CD4-positive, alpha-beta T cell treated with Interleukin-6 at 100 ng/mL for 8 hours (primary cell): ENCODE results near the gene PEX5.
A peak's percentile ranks its signal among the peaks of the same experiment; 100 is the strongest.
"Not testable (repeated sequence)": the region's sequence is repeated elsewhere in the genome, so short reads cannot be mapped to it uniquely, and the experiment has no call there.

Source experiments
- DNase-seq: peaks from one replicate; pipeline ENCODE4 v3.0.0-alpha.2; 2020; ENCODE audit warnings: mixed read lengths, low spot score

The PEX5 gene

GRCh38 chr12:7160183-7160582 lies 29.3 kb upstream of the PEX5 start:
- no peak for DNase-seq

- DNase-seq: no peak
These were observed 28.2 kb upstream of the PEX5 start for GRCh38 chr12:7161327-7161726.

DNA sequence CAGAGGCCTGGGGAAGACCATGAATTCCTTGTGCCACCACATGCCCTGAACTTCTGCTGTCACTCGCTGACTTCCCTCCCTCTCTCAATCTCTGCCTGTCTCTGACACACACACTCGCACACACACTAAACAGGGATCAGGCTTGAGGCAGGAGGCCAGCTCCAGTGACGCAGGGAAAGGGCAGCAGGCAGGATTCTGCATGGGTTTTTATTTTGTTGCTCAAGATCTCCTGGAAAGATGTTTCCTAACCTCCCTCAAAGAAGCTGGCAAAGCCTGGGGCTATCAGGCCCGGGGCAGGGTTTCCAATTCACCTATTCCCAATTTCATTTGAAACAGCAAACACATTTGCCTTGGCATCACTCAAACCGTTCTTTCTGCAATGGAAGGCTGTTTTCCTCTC lies 27.7 kb upstream of the PEX5 start:
- no peak for DNase-seq

DNA sequence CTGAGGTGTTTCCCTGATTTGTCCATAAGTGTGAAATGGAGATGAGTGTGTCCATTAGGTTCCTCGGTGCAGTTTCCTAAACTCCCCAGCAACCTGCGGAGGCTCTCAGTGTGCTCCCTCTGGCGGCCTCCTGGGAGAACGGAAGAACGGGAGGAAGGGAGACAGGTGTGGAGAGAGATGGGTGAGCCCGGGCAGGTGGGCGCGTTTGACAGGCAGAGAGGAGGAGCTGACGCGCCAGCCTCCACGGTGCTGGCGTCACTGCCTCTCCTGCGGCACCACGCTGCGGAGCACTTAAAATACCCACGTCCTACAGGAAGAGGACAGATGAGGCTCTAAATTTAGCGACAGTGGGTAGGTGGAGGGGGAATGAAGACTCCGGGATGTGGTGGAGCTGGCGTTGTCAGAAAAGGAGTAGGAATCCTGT lies 26.8 kb upstream of the PEX5 start:
- no peak for DNase-seq

GRCh38 chr12:7169951-7170350 lies 19.5 kb upstream of the PEX5 start:
- no peak for DNase-seq

GRCh38 chr12:7171854-7172253 lies 17.6 kb upstream of the PEX5 start:
- no peak for DNase-seq

- DNase-seq: no peak
These were observed 14.0 kb upstream of the PEX5 start for GRCh38 chr12:7175493-7175892.

GRCh38 chr12:7176595-7176994 lies 12.9 kb upstream of the PEX5 start:
- DNase-seq: no peak

- DNase-seq: no peak
These were observed 11.0 kb upstream of the PEX5 start for GRCh38 chr12:7178481-7178880.

GRCh38 chr12:7180685-7181084 lies 8.8 kb upstream of the PEX5 start:
- no peak for DNase-seq

DNA sequence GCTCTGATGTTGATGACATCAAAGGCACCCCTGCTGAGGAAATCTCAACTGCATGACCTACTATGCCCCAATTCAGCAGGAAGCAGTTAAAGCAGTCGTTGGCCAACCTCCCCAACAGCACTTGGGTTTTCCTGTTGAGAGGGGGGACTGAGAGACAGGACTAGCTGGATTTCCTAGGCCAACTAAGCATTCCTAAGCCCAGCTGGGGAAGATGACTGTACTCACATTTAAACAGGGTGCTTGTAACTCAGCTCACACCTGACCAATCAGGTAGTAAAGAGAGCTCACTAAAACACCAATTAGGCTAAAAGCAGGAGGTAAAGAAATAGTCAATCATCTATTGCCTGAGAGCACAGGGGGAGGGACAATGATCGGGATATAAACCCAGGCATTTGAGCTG lies 3.4 kb upstream of the PEX5 start:
- DNase-seq: not testable (repeated sequence)

- DNase-seq: peak; percentile 57
These were observed 706 bp upstream of the PEX5 start for GRCh38 chr12:7188562-7189397.

DNA sequence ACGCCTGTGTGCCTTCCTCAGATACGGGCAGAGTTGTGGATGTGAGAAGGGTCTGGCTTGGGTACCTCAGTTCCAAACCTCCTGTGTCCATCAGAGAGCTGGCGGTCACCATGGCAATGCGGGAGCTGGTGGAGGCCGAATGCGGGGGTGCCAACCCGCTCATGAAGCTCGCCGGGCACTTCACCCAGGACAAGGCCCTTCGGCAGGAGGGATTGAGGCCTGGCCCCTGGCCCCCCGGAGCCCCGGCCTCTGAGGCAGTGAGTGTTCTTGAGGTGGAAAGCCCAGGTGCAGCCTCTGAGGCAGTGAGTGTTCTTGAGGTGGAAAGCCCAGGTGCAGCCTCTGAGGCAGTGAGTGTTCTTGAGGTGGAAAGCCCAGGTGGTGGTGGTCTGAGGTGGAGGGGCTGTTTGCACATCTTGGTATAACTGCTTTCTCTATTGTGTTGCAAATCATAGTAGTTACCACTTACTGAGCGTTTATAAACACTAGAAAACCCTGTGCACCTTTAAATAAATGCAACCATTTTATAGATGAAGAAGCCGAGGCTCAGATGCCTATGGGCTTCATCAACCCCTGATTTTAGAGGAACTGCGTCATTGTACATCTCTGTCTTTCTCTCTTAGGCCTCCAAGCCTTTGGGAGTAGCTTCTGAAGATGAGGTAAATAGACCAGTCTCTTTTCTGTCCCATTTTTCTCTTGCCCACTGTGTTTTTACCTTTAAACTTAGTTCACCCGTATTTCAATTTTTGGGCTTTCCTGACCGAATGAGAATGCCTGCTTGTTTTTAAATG lies 976 bp downstream of the PEX5 start:
- DNase-seq: no peak

GRCh38 chr12:7193674-7194073 lies 4.2 kb downstream of the PEX5 start:
- no peak for DNase-seq

DNA sequence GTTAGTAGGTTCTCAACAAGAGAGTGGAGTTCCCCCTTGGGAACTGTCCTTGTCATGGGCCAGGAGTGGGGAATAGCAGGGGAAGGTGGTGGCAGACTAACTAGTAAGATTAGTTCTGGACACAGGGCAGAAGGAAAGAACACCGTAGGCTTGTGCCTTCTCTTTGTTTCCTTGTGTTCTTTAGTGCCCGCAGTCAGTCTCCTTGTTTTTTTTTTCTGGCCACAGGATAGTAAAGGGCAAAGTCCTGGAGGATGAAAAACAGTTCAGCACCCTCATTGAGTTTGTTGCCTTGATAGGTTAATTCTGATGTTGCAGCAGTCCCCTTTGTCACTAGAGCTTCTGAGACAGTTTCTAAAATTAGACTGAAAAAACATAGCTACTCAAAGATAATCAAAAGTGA lies 8.4 kb downstream of the PEX5 start:
- no peak for DNase-seq

DNA sequence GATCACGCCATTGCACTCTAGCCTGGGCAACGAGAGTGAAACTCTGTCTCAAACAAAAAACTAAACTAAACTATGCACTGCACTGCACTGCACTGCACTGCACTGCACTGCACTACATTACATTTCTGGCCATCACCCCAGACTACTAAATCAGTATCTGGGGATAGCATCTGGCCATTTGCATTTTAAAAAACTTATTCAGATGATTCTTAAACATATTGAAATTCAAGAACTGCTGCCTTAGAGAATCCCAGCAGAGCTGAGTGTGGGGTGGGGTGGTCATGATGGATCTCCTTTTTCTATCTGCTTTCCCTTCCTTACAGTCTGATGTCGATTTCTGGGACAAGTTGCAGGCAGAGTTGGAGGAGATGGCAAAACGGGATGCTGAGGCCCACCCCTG lies 13.6 kb downstream of the PEX5 start:
- no peak for DNase-seq

GRCh38 chr12:7205091-7205490 lies 15.6 kb downstream of the PEX5 start:
- no peak for DNase-seq

DNA sequence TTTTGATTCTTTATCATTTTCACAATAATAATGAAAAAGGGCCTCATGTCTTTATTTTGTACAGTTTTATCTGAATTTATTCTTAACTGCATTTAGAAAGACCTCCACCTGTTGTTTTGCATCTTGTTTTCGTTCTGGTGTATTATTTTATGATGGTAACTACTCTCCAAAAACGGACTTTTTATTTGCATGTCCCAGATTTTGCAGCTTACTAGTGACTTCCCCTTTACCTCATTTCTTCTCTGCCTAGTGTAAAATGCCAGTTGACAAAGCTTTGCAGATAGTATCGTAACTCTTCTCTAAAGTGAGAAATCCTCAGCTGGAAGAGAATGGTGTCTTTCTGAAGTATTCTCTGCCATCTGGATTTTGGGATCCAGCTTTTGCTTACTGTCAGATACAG lies 17.2 kb downstream of the PEX5 start:
- no peak for DNase-seq

GRCh38 chr12:7207866-7208625 lies 18.6 kb downstream of the PEX5 start:
- no peak for DNase-seq

DNA sequence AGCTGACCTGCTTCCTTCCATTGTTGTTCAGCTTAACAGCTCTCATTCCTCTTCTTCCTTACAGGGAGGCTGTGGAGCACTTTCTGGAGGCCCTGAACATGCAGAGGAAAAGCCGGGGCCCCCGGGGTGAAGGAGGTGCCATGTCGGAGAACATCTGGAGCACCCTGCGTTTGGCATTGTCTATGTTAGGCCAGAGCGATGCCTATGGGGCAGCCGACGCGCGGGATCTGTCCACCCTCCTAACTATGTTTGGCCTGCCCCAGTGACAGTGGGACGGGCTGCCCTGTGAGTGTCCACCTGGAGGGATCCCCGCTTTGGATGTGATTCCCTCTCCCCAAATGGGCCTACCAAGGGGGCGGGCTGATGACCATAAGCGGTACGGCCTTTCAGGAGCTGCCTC lies 20.5 kb downstream of the PEX5 start:
- DNase-seq: no peak

- DNase-seq: no peak
These were observed 21.2 kb downstream of the PEX5 start for GRCh38 chr12:7210642-7211151.

DNA sequence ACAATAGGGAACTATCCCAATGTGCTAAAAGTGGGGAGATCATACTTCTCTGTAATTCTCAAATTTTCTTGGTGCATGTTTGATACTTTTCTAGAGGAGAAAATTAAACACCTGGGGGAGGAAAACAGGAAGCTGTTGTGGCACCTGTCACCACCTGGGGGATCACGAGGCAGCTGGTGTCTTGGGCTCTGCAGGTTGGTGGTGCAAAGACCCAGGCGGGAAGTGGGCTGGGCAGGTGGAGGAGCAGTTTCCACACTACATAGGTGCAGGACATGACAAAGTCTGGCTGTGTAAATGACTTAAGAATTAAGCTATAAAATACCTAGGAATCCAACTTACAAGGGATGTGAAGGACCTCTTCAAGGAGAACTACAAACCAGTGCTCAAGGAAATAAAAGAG lies 23.2 kb downstream of the PEX5 start:
- no peak for DNase-seq
